Measurements from ENCODE around the gene MSANTD1.

The MSANTD1 gene

DNA sequence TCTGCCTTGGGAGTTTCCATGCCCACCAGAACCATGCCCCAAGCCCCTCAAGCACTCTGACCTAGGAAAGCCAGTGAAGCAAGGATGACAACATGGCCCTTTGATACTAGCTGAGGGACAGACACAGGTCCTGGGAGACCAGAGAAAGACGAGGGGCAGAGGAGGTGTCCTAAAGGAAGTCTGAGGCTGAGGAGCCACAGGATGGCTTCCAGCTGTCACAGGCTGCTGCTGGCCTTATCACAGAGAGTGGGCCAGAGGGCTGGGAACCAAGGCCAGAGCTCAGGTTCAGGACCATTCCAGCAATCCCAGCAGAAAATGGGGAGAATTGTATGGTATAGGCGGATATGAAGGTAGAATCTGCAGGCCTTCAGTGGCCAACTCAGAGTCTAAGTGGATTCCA, 31.7 kb upstream of the MSANTD1 start:
- no peak for DNase-seq

DNA sequence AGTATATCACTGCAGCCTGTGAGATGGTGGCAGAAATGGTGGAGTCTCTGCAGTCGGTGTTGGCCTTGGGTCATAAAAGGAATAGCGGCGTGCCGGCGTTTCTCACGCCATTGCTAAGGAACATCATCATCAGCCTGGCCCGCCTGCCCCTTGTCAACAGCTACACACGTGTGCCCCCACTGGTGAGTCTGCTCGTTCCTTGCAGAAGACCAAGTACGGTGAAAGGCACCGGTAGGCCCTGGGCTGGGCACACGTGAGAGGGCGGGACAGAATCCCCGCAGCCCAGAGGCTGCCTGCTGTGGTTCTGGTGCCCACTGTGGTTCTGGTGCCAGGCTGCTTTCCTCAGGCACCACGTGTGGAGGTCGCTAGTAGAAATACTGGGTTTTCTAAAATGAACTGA, 31.2 kb upstream of the MSANTD1 start:
- no peak for DNase-seq

DNA sequence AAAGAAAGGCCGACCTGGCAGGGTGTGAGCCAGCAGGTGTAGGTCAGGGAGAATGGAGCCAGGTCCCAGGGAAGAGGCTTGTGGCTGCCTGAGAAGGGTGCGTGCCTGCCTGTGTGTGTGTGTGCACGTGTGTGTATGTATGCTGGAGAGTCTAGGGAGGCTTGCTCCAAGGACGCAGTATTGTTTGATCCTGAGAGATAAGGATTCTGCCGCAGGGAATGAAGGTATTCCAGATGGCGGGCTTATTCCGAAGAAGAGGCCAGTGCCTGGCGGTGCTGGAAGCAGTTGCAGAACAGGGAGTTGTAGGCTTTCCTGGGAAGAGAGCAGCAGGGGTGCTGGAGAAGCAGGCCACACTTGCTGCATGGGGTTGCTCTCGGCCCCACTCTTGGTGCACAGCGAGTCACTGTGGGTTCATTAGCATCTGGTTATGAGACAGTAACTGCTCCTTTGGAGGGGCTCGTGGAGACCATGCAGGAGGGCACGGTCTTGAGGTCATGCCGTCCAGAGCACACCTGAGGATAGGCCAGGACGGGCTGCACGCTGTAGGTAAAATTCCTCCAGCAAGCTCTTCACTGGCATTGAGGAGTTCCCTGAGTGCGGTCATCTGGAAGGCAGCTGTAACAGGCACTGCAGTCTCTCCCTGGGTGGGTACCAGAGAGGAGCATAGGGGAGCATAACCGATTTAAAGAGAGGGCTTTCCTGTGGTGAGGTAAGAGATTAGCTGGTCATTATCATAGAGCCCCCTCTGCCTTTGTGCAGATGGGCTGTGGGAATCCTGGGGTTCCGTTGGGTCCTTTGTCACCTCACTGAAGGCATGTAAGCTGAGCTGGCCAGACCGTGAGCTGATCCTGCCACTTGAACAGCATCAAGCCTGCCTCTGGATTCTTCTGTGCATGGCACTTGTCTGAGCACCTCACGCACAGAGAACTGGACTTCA, 29.9 kb upstream of the MSANTD1 start:
- no peak for DNase-seq

DNA sequence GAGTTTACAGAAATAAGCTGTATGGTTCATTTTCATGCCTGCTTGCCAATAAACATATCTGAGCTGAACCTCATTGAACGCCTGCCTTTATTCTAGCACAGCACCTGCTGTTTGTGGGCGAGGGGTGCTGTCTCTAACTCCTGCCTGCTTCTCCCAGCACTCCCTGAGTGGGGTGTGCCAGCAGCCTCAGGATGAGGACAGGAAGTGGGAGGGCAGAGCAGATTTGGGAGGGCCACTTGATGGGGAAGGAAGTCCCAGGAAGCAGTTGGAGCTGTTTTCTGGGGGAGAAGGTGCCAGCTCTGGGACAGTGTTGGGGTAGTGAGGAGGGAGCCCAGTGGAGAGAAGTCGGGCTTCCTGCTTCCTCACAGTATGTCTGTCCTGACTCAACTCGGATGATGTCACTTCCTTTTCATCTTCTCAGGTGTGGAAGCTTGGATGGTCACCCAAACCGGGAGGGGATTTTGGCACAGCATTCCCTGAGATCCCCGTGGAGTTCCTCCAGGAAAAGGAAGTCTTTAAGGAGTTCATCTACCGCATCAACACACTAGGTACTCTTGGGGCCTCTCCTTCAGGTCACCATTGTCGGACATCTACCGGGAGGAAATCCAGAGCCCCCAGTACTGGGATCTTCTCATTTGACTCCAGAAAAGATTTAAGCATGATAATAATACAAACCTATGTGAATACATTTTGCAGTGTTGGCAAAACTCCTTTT, 29.0 kb upstream of the MSANTD1 start:
- no peak for DNase-seq

DNA sequence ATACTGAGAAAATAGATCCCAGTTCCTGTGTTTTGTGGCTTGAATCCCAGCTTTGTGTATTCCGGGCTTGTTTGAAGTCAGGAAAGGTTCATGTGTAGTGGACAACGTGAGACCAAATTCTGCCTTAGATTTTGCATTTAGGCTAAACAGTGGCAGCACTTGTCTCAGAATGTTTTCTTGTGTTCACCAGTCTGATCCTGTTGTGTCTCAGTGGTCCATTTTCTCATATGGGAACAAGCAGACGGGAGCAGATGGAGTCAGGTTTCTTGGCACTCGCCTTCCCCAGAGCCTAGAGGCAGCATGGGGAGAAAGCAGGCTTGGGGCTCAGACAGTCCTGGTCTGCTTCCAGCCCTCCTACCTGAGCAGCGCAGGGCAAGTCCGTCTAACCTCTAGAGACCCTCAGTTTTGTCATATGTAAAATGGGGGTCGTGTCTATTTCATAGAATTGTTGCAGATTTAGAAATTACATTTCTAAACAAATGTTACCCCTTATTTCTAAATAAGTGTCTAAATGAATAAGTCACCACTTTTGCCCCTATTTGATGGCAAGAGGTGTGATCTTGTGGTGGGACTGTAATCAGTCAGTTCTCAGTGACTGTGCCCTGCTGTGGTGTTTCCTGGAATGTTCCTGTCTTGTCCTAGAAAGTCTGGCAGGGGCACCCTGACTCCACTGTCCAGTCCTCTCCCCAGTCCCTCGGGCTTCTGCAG, 28.3 kb upstream of the MSANTD1 start:
- DNase-seq = no peak

DNA sequence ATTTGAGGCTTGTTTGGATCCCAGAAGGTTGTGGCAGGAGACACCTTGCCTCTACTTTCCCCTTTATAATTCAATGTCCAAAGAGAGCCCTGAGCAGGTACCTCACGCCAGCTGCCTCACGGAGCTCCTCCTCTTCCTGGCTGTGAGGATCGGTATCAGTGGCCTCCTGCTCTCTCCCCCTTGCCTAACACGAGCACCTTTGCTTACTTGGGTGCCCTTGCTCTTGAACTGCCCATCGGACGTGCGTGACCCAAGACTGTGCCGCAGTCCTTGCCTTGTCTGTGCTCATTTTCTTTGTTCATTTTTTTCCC, 27.8 kb upstream of the MSANTD1 start:
- DNase-seq = no peak

DNA sequence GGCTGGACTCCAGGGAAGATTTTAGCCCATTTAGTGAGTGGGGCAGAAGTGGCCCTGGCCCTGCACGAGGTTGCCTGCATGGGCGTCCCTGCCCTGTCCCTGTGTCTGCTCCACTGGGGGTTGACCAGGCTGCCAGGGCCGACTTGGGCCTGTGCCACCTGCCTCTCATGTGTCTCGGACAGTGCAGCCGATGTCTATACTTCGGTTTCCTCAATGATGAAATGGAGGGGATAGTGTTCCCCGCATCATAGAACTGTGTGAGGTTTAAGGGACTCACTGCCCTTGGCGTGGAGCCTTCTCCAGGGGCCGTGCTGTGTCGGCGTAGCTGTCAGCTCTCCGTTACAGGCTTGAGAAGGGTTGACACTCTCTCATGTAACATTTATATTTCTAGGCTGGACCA, 27.0 kb upstream of the MSANTD1 start:
- DNase-seq = no peak

DNA sequence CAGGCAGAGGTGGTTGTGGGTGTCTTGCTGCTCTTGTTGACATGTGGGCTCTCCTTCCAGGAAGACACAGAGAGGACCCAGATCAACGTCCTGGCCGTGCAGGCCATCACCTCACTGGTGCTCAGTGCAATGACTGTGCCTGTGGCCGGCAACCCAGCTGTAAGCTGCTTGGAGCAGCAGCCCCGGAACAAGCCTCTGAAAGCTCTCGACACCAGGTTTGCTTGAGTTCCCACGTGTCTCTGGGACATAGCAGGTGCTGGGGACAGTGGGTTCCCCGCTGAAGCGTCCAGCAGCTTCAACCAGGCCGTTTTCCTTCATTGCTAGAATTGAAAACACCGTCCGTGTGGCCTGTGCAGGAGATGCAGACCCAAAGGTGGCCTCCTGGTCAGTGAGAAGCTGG, 25.6 kb upstream of the MSANTD1 start:
- DNase-seq = no peak

DNA sequence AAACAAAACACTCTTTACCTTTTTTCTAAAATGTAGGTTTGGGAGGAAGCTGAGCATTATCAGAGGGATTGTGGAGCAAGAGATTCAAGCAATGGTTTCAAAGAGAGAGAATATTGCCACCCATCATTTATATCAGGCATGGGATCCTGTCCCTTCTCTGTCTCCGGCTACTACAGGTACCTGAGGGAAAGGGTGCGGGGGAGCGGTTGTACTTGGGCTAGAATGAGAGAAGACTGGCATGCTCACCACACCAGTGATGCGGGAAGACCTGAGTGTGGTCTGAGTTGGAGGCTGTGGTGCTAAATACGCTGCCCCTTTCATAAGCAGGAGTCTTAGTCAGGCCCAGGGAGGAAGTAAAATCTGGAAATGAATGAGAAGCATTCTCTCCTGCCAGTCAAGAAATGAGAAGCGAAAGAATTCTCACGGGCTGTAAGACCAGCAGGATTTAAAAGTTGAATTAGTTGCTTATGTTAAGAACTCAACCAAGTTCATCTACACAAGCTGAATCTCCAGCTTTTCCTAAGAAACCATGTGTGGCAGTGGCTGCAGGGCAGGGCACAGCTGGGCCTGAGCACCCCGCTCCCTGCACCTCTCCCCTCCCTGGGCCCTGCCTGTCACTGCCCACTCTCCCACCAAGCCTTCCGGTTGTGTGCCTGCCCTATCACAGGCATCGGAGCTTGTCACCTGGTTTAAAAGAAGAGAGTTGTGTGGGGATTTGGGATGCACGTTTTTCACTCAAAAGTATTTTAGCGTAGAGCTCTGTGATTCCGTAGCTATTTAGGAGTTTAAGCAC, 24.8 kb upstream of the MSANTD1 start:
- DNase-seq = no peak

DNA sequence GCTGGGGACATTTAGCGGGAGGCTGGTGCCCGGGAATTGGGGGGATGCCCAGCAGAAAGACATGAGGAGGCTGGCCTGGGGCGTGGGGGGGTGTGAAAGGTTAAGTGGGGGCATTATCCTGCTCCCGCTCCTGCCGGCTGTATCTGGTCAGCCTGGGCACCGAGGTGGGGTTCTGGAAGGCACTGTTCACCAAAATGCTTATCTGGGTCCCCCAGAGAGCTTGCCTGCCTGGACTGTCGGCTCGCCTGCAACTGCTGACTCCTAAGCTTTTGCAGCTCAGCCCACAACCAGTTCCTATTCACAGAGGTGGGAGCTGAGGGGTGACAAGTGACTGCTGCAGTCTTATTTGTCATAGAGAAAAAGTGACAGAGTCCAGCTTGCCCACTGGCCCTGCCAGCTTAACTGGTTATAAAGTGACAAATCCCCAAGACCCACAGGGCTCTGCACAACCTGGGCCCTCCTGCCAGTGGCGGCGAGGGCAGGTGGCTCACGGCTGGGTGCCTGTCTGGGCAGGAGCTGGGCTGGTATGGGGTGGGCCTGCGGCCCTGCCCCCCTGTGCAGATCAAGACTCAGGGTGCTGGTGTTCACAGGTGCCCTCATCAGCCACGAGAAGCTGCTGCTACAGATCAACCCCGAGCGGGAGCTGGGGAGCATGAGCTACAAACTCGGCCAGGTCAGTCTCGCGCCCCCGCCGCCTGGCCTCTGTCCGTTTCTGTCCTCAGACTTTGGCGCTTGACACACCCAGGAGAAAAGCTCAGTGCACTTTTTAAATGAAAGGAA, 23.7 kb upstream of the MSANTD1 start:
- DNase-seq = no peak

DNA sequence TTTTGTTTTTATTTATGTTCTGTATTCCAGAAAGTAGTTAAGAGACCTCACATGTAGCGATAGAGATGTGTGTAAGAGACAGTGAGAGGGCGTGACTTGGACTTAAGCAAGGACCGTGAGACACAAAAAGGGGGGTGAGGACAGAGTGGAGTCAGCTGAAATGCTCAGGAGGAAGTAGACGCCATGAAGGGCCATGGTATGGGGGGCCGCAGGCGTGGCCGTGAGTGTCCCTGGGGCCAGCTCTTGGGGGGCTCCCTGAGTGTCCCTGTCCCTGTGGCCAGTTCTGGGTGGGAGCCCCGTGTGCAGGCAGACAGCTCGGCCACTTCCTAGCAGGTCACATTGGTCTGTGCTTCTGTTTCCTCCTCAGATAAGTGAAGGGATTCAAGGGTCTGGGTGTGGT, 23.0 kb upstream of the MSANTD1 start:
- DNase-seq = no peak

DNA sequence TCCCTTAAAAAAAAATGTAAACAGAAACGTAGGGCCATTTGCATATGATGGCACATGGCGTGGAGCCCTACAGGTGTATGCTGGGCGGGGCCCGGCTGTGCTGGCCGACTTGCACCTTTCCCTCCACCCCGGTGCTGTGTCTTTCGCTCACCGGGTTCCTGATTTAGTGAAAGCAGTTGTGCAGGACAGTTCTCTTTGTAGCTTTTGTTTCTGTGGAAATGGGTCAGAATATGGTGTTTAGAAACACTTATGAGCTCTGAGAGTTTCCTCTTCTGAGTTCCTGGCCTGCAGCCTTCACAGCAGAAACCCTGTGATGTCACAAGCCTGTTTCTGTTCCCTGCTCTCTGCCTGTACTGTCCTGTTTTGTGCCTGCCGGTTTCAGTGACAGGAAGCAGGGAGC, 22.5 kb upstream of the MSANTD1 start:
- DNase-seq = no peak

DNA sequence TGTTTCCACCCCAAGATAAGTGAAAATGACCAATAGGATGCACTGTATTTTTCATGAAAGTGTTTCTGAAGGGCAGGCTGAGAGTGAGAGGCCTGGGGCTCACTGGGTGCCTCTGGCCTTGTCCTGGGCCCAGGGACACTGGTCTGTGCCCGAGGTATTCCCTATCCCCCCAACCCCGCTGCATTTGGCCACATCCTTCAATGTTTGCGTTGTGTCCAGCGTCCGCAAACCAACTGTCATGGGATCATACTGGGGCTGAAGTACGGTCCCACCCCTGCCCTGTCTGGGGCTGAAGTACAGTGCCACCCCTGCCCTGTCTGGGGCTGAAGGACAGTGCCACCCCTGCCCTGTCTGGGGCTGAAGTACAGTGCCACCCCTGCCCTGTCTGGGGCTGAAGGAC, 22.0 kb upstream of the MSANTD1 start:
- DNase-seq = no peak

DNA sequence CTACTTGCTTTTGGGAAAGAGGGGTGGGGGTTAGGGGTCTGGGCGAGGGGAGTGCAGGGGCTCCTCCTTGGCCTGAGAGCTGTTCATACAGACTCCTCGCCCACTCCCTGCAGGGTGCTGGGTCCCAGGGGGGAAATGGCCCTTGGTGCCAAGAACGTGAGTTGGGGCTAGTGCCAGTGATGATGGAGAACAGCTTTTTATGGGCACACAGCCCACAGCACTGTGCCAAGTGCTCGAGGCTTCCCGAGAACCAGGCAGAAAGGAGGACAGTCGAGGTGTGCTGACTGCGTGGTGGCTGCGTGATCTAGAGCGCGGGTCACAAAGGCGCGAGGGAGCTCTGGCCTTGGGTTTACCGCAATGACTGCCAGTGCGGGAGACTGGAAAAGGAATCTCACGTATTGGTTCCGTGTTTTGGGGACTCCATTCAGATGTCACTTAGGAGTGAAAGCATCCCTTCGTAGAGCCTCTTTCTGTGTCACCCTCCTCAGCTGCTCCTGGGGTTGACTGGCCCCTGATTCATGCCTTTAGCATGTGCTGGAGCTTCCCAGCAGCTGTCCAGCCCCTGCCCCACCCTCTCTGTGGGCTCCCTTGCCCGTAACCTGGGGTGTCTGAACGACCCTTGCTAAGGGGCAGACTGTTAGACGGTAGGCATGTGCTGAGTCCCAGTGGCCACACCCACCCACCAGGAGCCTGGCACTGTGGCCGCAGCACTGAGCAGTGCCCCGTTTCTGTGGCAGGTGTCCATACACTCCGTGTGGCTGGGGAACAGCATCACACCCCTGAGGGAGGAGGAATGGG, 20.9 kb upstream of the MSANTD1 start:
- peak; percentile 42 for DNase-seq

DNA sequence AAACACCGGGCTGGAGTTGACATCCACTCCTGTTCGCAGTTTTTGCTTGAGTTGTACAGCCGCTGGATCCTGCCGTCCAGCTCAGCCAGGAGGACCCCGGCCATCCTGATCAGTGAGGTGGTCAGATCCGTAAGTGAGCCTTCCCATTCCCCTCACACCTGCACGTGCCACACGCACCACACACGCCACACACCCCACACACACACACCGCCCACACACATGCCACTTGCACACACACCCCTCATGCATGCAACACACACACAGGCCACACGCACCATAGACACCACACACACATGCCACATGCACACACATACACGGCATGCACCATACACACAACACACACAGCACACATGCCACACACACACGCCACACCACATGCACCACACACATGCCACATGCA, 20.1 kb upstream of the MSANTD1 start:
- no peak for DNase-seq

DNA sequence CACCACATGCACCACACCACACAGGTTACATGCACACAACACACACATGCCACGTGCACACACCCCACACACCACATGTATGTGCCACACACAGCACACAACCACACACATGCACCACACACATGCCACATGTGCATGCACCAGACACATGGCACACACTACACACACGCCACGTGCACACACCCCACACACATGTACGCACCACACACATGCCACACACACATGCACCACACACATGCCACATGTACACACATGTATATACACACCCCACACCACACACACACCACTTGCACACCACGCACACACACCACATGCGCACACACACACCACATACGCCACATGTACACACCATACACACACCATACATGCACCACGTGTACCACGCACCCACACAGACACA, 19.6 kb upstream of the MSANTD1 start:
- DNase-seq = no peak

DNA sequence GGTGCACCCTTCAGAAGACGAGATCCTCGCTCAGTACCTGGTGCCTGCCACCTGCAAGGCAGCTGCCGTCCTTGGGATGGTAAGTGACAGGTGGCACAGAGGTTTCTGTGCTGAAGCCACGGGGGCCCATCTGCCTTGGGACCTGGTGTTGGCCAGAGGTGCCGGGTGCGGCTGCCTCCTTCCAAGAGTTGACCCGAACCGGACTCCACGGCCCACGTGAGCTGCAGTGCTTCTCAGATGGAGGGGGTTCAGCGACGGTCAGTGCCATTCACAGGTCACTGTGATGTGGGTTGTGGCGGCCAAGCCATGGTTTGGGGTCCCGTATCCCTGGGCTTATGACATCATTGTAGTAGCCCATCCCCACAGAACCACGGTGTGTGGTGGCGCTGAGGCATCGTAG, 19.0 kb upstream of the MSANTD1 start:
- no peak for DNase-seq

DNA sequence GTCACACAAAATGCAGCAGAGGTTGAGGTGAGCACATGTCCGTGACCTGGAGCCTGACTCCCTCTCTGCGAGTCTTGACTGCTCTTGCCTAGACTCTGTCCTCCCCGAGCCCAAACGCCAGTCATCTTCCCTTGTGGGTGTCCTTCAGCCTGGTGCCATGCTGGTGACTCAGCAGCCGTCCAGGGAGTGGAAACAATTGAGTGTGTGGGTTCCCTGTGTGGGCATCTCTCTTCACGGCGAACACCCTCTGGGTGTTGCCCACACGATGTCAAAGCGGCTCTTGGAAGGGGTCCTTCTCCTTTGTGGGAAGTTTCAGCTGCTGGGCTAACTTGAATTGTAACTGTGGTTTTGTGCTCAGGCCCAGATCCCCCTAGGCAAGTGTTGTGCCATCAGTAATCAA, 17.5 kb upstream of the MSANTD1 start:
- no peak for DNase-seq

DNA sequence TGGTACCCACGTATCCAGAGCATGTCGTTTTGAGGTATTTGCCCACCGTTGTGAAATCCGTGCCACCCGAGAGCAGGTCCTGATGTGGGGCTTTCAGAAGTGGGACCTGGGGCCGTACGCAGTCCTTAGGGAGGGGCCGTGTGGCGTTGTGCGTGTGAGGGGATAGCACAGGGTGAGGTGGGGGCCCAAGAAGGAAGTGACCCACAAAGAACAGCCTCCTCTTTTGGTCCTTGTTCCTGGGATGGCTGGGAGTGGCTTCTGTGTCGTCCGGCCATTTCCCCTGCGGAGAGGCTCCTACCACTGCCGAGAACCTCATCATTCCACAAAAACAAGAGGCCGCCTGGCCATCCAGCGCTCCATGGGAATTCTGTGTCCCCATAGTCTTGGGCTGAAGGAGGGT, 17.0 kb upstream of the MSANTD1 start:
- no peak for DNase-seq

DNA sequence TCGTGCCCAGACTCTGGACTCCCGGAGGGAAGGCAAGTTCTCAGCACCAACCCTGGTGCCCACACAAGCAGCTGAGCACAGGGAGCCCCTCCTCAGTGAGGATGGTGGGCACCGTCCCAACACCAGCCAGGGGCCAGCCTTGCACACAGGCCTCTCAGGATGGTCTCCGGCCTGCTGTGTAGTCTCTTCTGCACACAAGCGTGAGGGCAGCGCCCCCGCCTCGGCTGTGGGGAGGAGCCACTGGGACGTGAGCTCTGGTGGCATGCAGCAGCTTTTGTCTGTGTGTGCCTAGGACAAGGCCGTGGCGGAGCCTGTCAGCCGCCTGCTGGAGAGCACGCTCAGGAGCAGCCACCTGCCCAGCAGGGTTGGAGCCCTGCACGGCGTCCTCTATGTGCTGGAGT, 16.1 kb upstream of the MSANTD1 start:
- DNase-seq = no peak

DNA sequence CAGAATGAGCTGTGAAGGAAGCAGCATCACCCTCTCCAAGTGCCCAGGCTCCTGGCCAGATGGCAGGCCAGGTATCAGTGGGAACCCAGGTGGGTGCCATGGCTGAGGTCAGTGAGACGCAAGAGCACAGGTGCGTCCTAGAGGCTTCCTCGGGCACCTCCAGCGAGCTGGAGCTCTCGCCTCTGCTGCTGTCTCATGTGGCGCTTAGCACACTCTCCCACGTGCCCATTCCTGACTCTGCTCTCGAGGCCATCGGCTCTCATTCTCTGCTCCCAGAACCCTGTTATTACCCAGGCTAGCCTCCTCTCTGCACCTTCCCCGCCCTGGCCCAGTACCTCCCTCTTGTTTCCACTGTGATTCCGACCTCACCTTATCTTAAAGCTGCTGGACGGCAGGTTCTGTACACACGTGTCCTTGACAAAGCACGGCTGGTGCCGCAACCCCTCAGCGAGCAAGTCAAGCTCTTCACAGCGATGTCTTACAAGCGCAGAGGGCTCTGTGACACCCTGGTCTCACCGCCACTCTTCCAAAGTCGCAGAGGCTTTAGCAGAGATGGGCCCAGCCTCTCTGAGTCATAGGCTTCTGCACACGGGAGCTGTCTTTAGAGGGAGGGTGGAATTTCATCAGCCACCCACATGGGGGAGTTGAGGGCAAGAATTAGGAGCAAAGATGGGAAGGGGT, 15.4 kb upstream of the MSANTD1 start:
- no peak for DNase-seq

Measured in NCI-H1092 treated with DMSO at 0.1 percent for 48 hours (cell line).